Astrocyte (in vitro differentiated cells and primary cell): ENCODE measurements around the gene RXFP1.

Experiments used
- EZH2 ChIP-seq: IDR thresholded peaks from 2 replicates; pipeline ENCODE4 v1.6.1; 2012; ENCODE audit warnings: mild to moderate bottlenecking, low read length, inconsistent platforms; ENCODE audit not compliant: insufficient read depth
- TF ChIP-seq, protein P1 (sequence below): IDR thresholded peaks from 2 replicates; pipeline ENCODE4 v1.5.1; 2011; ENCODE audit warnings: low read depth, mild to moderate bottlenecking, inconsistent platforms, low read length, moderate library complexity; ENCODE audit not compliant: insufficient read depth

DNA sequence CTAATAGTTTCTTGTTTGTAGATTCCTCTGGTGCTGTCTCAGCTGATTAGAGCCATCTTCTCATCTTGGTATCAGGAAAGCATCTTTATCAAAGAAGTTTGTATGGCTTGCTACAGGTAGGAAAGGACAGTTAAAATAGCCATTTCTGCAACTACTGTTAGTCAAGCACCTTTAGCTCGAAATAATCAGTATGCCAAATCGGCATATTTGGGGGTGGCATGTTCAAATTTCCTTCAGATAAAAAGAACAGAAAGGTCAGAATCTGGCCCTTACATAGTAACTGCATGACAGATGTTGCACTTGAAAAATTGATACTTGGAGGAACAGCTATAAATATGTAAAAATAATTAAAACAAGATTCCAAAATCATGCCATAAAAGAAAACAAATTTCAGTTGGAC is 145.2 kb downstream of the RXFP1 start:
- TF ChIP-seq, protein P1, sequence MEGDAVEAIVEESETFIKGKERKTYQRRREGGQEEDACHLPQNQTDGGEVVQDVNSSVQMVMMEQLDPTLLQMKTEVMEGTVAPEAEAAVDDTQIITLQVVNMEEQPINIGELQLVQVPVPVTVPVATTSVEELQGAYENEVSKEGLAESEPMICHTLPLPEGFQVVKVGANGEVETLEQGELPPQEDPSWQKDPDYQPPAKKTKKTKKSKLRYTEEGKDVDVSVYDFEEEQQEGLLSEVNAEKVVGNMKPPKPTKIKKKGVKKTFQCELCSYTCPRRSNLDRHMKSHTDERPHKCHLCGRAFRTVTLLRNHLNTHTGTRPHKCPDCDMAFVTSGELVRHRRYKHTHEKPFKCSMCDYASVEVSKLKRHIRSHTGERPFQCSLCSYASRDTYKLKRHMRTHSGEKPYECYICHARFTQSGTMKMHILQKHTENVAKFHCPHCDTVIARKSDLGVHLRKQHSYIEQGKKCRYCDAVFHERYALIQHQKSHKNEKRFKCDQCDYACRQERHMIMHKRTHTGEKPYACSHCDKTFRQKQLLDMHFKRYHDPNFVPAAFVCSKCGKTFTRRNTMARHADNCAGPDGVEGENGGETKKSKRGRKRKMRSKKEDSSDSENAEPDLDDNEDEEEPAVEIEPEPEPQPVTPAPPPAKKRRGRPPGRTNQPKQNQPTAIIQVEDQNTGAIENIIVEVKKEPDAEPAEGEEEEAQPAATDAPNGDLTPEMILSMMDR, result no peak
- TF ChIP-seq EZH2, result no peak
